GM12878 (cell line): ENCODE results near the gene MFSD12. TPM values are rescaled to one million over a fixed set of nuclear protein-coding genes. Genes with fewer than 3 reads are reported as not detected.

Experiments used
- ATAC-seq: fragments of 200-7000 bp; cut with Tn5 transposase; 3 replicates; pipeline ENCODE4 v1.9.1; 2020; ENCODE audit warnings: mild to moderate bottlenecking, moderate library complexity
- BruUV-seq: library from RNA; stranded (reverse); fragments of 400-500 nt; replicated peaks from 2 replicates; lab custom pipeline; 2021; lab: Mats Ljungman, UMichigan
- CTCF ChIA-PET: fragments of 300-600 bp; sonication (Branson Sonifier 250); formaldehyde crosslinking; extraction: SDS; loops from one replicate; lab custom pipeline; 2021; ENCODE audit warnings: inconsistent platforms; lab: Yijun Ruan, JAX
- POLR2A ChIA-PET: fragments of 350-600 bp; formaldehyde crosslinking; extraction: SDS; loops from one replicate; lab custom pipeline; 2021; ENCODE audit warnings: inconsistent platforms; lab: Charles Lee
- RAD21 ChIA-PET: fragments of 300-600 bp; sonication (Branson Sonifier 250); formaldehyde crosslinking; loops from one replicate; lab custom pipeline; 2023; ENCODE audit warnings: antibody characterized with exemption; ENCODE audit not compliant: unreplicated experiment; lab: Charles Lee
- SMC1A ChIA-PET: fragments of 300-600 bp; sonication (Branson Sonifier 250); formaldehyde crosslinking; loops from one replicate; lab custom pipeline; 2023; ENCODE audit not compliant: unreplicated experiment, uncharacterized antibody; lab: Charles Lee
- DNase-seq: peaks from one replicate; pipeline ENCODE4 v3.0.0-alpha.2; 2011; ENCODE audit warnings: low read depth, low spot score
- FAIRE-seq: peaks from 3 replicates; lab custom pipeline; 2011; peaks lifted over from hg19 to GRCh38; lab: Jason Lieb, UNC
- H2AFZ ChIP-seq: 2 replicates; pipeline ENCODE4 v1.6.0; 2011; ENCODE audit warnings: low read depth, low read length, control low read depth; ENCODE audit not compliant: control insufficient read depth
- H3K27ac ChIP-seq: 2 replicates; pipeline ENCODE4 v1.5.1; 2011; ENCODE audit warnings: control low read depth; ENCODE audit not compliant: control insufficient read depth, insufficient read depth
- H3K27me3 ChIP-seq, 2 experiments: replicated peaks in 1 of 2; 2 replicates each; pipeline versions ENCODE4 v1.6.0 to v1.6.1; 2011; ENCODE audit warnings: low read length in 1 of 2; ENCODE audit not compliant: control insufficient read depth in 2 of 2, insufficient read depth in 2 of 2
- H3K36me3 ChIP-seq, 2 experiments: 2 replicates each; pipeline ENCODE4 v1.5.1; 2011; ENCODE audit warnings: low read length in 1 of 2; ENCODE audit not compliant: control insufficient read depth in 2 of 2, insufficient read depth in 2 of 2
- H3K4me1 ChIP-seq: 2 replicates; pipeline ENCODE4 v1.6.1; 2011; ENCODE audit warnings: mild to moderate bottlenecking, low read length, moderate library complexity, mixed read lengths; ENCODE audit not compliant: control insufficient read depth, insufficient read depth
- H3K4me2 ChIP-seq: 2 replicates; pipeline ENCODE4 v1.6.0; 2011; ENCODE audit warnings: control low read depth; ENCODE audit not compliant: control insufficient read depth, insufficient read depth
- H3K4me3 ChIP-seq: fragments of 200-600 bp; sonication (generic); 2 replicates; pipeline ENCODE4 v1.5.1; 2016
- H3K79me2 ChIP-seq: 2 replicates; pipeline ENCODE4 v1.6.0; 2011; ENCODE audit warnings: low read length; ENCODE audit not compliant: control insufficient read depth, insufficient read depth
- H3K9ac ChIP-seq: 2 replicates; pipeline ENCODE4 v1.8.0; 2011; ENCODE audit warnings: low read length, control low read depth, mixed read lengths; ENCODE audit not compliant: control insufficient read depth, insufficient read depth
- H3K9me3 ChIP-seq: replicated peaks from 3 replicates; pipeline ENCODE4 v1.5.1; 2011; ENCODE audit warnings: mild to moderate bottlenecking, low read length; ENCODE audit not compliant: control insufficient read depth, insufficient read depth
- H4K20me1 ChIP-seq: 2 replicates; pipeline ENCODE4 v1.6.0; 2011; ENCODE audit not compliant: control insufficient read depth, insufficient read depth
- BCL11A ChIP-seq: IDR thresholded peaks from 2 replicates; pipeline ENCODE4 v1.6.1; 2011; ENCODE audit warnings: low read depth, low read length
- RAD21 ChIP-seq: IDR thresholded peaks from 2 replicates; pipeline ENCODE4 v1.6.1; 2011; ENCODE audit warnings: mild to moderate bottlenecking, low read depth, low read length, moderate library complexity; ENCODE audit not compliant: insufficient read depth
- RCOR1 ChIP-seq: conservative IDR thresholded peaks from 2 replicates; pipeline ENCODE4 v1.6.1; 2012; ENCODE audit warnings: low read depth, low read length, improper control_type of control experiment
- STAT1 ChIP-seq: fragments of 450-650 bp; conservative IDR thresholded peaks from 2 replicates; pipeline ENCODE4 v1.6.1; 2014; ENCODE audit warnings: antibody characterized with exemption, mild to moderate bottlenecking
- TAF1 ChIP-seq: IDR thresholded peaks from 2 replicates; pipeline ENCODE4 v1.6.1; 2011; ENCODE audit warnings: mild to moderate bottlenecking, low read depth, low read length, borderline replicate concordance
- WRNIP1 ChIP-seq: IDR thresholded peaks from 2 replicates; pipeline ENCODE4 v1.6.1; 2011; ENCODE audit warnings: low read depth, low read length, improper control_type of control experiment, borderline replicate concordance
- WGBS: methylation state at CpG from one replicate; pipeline ENCODE4 v1.1.6; 2016; ENCODE audit warnings: low lambda C conversion rate; ENCODE audit not compliant: insufficient replicate concordance, insufficient coverage; ENCODE audit errors: missing lambda C conversion rate; 5-methylcytosine and 5-hydroxymethylcytosine counted together
- in situ Hi-C: fragments of 300-500 bp; cut with MboI; formaldehyde crosslinking; loops from 9 replicates; pipeline ENCODE4 v1.14.3; 2018; ENCODE audit warnings: mixed read lengths
- intact Hi-C: fragments of 100-400 bp; cut with micrococcal nuclease; formaldehyde crosslinking; loops from one replicate; pipeline ENCODE4 v1.14.2; 2022; ENCODE audit not compliant: unreplicated experiment
- polyA plus RNA-seq, 11 experiments: library from polyadenylated mRNA; depleted of rRNA in 4 of 11; unstranded in 6 of 11; stranded (reverse) in 5 of 11; fragments of >200 nt; fragmentation: Nextera tagmentation in 4 of 11; fragmentation: Illumina TruSeq in 1 of 11; extraction: Ambion mirVana in 4 of 11; extraction: Trizol in 1 of 11; gene quantifications; 1 replicate in 1 of 11; 2 replicates in 10 of 11; pipeline versions ENCODE4 v1.2.1 to v1.2.3, GENCODE V29; 2011 to 2016; ENCODE audit warnings: inconsistent platforms in 2 of 11, missing spikeins in 2 of 11, low read depth in 1 of 11
- total RNA-seq, 4 experiments: library from RNA; depleted of rRNA in 3 of 4; stranded (reverse); fragments of >200 nt in 3 of 4; fragmentation: Illumina TruSeq in 1 of 4; extraction: Trizol in 1 of 4; gene quantifications; 2 replicates each; pipeline versions ENCODE4 v1.2.1 to v1.2.3, GENCODE V29; 2013 to 2021
- TF ChIP-seq, protein P1 (sequence below): fragments of 150-350 bp; IDR thresholded peaks from 2 replicates; pipeline ENCODE4 v1.6.1; 2016; ENCODE audit warnings: low read depth, low read length
- TF ChIP-seq, protein P2 (sequence below): fragments of 450-650 bp; IDR thresholded peaks from 2 replicates; pipeline ENCODE4 v1.6.1; 2016; ENCODE audit warnings: mild to moderate bottlenecking
- TF ChIP-seq, protein P3 (sequence below): fragments of 450-650 bp; formaldehyde crosslinking; IDR thresholded peaks from 2 replicates; pipeline ENCODE4 v1.4.0; 2020; ENCODE audit warnings: mild to moderate bottlenecking, moderate library complexity

The MFSD12 gene
- total and polyA plus RNA-seq, 10 of the 15 experiments (the other 5 are each of a cell fraction or from before 2014, with no cell fraction given): 0.58 to 65.9 (median 16.8) TPM

DNA sequence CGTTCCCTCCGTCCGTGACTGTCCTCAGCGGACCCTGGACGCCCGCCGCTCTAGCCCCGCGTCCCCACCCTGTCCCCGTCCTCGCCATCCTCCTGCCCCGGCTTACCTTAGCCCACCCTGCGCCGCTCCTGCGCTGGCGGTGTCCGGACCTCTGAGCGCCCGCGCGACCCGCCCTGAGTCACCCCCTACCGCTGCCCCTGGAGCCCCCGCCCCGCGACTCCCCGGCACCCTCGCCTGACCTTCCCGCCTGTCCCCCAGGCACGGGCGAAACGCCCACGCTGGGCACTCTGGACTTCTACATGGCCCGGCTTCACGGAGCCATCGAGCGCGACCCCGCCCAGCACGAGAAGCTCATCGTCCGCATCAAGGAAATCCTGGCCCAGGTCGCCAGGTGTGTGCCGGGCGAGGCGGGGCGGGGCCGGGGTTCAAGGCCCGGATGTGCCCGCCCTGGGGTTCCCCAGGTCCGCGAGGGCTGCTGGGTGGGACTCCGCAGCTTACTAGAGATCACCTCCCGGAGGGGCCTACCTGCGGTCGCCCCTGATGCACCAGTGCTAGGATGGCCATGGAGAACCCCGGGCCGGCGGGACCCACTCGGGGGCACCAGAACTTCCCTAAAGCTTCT is 20.4 kb upstream of the MFSD12 start:
- POLR2A ChIA-PET: no interaction called here
- SMC1A ChIA-PET: no interaction called here
- H3K79me2 ChIP-seq: peaks cover 3% of the 10 kb centered on the region

More for the DNA sequence above, 20.4 kb upstream of the MFSD12 start:
- WGBS: 93% methylated on average over 19 of the region's 60 CpGs
- Histone ChIP-seq H3K36me3 (no peaks in the 10 kb centered on the region; a peak in 2 of 4 replicates), H3K27ac (no peak overlapping the region), H3K4me2 (no peak overlapping the region), H3K9ac (no peak overlapping the region), H3K9me3 (no peaks in the 10 kb centered on the region), H4K20me1 (no peaks in the 10 kb centered on the region), H3K4me1 (no peaks in the 10 kb centered on the region), H2AFZ (no peak overlapping the region), H3K4me3 (no peak overlapping the region), H3K27me3 (no peaks in the 10 kb centered on the region)
- CTCF ChIA-PET: no interaction called here
- no TSS peak for BruUV-seq
- intact Hi-C loops: no loop called here
- TF ChIP-seq BCL11A: no peak
- TF ChIP-seq, protein P1, sequence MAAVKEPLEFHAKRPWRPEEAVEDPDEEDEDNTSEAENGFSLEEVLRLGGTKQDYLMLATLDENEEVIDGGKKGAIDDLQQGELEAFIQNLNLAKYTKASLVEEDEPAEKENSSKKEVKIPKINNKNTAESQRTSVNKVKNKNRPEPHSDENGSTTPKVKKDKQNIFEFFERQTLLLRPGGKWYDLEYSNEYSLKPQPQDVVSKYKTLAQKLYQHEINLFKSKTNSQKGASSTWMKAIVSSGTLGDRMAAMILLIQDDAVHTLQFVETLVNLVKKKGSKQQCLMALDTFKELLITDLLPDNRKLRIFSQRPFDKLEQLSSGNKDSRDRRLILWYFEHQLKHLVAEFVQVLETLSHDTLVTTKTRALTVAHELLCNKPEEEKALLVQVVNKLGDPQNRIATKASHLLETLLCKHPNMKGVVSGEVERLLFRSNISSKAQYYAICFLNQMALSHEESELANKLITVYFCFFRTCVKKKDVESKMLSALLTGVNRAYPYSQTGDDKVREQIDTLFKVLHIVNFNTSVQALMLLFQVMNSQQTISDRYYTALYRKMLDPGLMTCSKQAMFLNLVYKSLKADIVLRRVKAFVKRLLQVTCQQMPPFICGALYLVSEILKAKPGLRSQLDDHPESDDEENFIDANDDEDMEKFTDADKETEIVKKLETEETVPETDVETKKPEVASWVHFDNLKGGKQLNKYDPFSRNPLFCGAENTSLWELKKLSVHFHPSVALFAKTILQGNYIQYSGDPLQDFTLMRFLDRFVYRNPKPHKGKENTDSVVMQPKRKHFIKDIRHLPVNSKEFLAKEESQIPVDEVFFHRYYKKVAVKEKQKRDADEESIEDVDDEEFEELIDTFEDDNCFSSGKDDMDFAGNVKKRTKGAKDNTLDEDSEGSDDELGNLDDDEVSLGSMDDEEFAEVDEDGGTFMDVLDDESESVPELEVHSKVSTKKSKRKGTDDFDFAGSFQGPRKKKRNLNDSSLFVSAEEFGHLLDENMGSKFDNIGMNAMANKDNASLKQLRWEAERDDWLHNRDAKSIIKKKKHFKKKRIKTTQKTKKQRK: no peak
- TF ChIP-seq, protein P2, sequence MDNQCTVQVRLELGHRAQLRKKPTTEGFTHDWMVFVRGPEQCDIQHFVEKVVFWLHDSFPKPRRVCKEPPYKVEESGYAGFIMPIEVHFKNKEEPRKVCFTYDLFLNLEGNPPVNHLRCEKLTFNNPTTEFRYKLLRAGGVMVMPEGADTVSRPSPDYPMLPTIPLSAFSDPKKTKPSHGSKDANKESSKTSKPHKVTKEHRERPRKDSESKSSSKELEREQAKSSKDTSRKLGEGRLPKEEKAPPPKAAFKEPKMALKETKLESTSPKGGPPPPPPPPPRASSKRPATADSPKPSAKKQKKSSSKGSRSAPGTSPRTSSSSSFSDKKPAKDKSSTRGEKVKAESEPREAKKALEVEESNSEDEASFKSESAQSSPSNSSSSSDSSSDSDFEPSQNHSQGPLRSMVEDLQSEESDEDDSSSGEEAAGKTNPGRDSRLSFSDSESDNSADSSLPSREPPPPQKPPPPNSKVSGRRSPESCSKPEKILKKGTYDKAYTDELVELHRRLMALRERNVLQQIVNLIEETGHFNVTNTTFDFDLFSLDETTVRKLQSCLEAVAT: no peak
- TF ChIP-seq RAD21: no peak
- no peak for TF ChIP-seq RCOR1
- TF ChIP-seq WRNIP1: no peak
- TF ChIP-seq TAF1: no peak
- no peak for TF ChIP-seq STAT1
- TF ChIP-seq, protein P3, sequence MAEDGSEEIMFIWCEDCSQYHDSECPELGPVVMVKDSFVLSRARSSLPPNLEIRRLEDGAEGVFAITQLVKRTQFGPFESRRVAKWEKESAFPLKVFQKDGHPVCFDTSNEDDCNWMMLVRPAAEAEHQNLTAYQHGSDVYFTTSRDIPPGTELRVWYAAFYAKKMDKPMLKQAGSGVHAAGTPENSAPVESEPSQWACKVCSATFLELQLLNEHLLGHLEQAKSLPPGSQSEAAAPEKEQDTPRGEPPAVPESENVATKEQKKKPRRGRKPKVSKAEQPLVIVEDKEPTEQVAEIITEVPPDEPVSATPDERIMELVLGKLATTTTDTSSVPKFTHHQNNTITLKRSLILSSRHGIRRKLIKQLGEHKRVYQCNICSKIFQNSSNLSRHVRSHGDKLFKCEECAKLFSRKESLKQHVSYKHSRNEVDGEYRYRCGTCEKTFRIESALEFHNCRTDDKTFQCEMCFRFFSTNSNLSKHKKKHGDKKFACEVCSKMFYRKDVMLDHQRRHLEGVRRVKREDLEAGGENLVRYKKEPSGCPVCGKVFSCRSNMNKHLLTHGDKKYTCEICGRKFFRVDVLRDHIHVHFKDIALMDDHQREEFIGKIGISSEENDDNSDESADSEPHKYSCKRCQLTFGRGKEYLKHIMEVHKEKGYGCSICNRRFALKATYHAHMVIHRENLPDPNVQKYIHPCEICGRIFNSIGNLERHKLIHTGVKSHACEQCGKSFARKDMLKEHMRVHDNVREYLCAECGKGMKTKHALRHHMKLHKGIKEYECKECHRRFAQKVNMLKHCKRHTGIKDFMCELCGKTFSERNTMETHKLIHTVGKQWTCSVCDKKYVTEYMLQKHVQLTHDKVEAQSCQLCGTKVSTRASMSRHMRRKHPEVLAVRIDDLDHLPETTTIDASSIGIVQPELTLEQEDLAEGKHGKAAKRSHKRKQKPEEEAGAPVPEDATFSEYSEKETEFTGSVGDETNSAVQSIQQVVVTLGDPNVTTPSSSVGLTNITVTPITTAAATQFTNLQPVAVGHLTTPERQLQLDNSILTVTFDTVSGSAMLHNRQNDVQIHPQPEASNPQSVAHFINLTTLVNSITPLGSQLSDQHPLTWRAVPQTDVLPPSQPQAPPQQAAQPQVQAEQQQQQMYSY (CRISPR knock-in tag): no peak
- ATAC-seq (no peak), FAIRE-seq (no peak), DNase-seq (no peak)
- RAD21 ChIA-PET: no interaction called here
- in situ Hi-C loops: no loop called here
